Fibroblast of skin of left quadriceps (primary cell): ENCODE results near the gene DAP.
"Not testable (repeated sequence)": the region's sequence is repeated elsewhere in the genome, so short reads cannot be mapped to it uniquely, and the experiment has no call there.

Experiments
- DNase-seq, 2 experiments: peaks; one replicate each; pipeline ENCODE4 v3.0.0-alpha.2; 2013; ENCODE audit warnings: low read depth in 2 of 2

The DAP gene

DNA sequence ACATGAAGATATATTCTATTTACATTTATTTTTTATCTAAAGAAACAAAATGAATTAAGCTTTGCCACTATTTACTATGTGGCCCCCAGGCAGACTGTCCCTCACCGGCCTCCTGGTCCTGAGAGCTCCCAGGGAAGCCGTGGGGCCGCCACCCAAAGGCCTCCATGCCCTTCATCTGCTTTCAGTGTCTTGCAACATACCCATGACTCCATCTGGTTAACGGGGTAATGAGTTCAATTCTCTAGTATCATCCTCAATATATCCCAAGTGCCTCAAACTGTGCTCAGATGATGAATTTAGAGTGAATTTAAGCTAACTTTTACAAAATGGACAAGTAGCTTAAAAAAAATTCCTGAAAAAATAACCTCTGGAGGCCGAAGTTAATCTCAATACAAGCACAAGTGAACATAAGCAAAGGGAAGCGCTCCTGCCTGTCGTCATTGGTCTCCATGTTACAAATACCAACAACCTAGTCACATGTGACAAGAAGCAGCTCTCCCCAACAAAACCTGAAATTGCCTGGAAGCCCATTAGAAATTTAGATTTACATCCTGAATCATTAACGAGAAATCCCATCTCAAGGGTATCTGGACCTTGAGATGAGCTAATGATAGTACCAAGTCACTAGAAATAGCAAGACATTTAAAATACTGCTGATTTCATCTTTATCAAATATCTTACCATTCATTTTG lies 26.1 kb downstream of the DAP start:
- no peak for DNase-seq

DNA sequence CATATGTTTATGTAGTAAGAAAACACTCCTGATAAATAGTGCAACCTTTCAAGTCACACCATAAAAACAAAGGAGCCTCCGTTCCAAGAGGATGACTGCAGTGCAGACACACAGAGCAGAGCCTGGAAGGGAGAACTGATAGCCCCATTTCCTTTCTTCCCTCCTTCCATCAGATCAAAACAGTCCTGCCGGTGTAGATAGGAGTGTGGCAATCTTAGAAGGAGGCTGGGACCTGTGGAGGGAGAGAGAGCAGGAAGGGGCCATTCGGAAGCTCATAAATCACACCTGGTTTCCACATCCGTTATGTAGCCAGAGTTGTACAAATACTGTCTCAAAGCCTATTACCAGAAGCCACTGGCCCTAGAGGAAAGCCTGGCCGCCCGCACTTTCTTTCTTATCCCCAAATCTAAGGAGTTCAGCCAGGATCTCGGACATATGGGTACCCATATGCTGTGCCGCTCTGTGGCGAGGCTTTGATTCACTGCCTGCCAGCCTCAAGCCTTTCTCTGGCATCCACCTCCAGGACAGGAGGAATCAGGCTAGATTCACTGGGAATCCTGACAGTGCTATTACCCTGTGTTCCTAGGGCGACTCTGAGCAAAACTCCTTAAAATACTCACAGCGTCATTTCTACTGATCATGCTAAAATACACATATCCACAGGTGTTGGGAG lies 26.9 kb downstream of the DAP start:
- DNase-seq = no peak

DNA sequence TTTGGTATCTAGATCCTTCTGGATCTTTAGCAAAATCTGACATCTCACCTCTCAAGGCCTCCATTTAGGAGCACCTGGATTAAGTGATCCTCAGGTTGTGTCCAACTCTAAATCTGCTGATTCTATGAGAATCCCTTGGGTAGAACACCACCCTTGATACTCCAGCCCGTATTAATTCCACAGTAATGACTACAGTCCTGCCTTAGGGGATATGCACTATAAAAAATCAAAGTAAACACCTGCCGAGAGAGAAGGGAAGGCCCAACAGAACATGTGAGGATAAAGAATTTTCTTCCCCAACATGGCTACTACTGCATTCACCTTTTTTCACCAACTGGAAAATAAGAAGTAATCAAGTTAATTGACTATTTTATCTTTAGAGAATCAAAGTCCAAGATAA lies 27.6 kb downstream of the DAP start:
- DNase-seq = no peak

DNA sequence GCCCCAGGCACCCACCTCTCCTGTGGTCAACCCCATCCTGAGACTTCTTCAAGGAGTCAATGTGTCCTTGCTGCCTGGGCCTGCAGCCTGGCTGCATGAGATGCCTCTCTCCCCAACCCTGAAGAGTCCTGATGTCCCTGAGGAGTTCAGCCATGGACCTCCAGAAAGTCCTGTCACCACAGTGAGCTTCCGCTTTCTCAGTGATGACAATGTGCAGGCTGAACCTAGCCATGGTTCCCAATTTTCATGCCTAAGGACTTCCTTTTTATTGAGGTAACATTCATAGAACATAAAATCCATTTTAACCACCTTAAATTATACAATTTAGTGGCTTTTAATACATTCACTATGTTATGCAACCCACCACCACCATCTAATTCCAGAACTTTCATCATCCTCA lies 29.1 kb downstream of the DAP start:
- no peak for DNase-seq

DNA sequence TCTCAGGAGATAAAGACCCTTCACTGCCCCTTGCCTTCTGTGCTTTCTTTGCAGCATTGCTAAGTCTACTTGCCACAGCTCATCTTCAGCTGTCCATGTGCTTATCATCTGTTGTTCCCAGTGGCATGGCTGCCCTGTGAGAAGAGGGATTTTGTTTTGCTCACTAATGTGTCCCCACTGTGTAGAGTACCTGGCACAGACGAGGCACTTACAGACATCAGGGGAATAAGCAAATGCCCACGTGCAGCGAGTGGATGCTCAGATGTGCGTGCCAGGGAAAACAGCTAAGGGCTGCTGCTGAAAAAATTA lies 31.0 kb downstream of the DAP start:
- DNase-seq = no peak

DNA sequence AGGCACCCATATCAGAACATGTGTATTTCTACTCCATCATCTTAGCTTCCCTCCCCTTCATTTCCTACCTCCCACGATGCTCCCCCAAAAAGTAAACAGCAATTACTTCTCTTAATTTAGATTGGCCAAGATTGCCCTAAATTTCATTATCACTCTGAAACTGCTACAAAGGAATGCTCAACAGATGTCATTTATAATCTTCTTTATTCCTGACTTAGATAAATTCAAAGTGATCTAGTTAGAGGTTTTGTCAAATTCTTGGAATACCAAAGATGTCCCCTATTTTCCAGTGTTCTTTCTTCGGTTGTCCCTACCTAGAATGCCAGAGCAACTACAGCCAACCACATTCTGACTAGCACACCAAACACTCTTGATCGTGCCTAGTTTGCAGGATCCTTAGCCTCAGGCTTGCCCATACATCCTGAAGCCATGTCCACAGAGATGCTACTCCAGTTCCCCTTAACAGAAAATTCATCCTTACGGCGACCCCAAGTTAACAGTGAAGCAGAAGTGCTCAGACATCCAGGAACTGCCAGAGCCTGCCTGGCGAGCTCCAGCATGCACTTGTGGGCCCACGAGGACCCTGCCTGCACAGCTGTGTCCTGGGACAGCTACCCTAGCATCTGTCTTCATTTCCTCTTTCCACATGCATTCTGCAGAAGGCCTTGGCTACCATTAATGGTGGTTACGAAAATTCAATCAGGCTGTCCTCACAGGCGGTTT lies 31.6 kb downstream of the DAP start:
- DNase-seq = no peak

DNA sequence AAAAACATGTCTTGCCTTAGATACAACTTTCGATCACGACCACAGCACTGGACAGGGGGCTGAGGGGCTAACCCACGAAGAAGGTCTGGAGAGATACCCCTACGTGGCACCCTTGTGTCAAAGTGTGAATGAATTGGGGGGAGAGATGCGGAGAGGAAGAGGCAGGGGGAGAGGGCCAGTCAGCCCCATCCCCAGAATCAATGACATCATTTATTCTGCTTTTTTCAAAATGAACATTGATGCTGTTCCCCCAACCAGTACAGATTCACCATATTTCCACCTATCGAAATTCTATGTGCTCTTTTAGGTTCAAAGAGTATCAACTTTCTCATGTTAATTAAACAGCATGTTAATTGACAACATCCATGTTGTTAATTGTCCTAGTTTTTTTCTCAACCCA lies 32.4 kb downstream of the DAP start:
- DNase-seq = no peak

DNA sequence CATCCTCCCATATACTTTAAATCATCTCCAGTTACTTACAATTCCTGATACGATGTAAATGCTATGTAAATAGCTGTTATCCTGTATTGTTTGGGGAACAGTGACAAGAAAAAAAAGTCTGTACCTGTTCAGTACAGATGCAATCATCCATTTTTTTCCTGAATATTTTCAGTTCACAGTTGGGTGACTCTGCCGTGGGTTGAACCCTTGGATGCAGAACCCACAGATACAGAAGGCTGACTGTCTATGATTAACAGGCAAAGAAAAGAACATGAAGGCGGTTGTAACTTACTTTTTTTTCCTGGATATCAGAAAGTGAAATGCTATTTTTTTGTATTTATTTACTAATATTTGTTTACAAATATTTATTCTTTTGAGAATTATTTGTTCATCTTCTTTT lies 33.2 kb downstream of the DAP start:
- no peak for DNase-seq

DNA sequence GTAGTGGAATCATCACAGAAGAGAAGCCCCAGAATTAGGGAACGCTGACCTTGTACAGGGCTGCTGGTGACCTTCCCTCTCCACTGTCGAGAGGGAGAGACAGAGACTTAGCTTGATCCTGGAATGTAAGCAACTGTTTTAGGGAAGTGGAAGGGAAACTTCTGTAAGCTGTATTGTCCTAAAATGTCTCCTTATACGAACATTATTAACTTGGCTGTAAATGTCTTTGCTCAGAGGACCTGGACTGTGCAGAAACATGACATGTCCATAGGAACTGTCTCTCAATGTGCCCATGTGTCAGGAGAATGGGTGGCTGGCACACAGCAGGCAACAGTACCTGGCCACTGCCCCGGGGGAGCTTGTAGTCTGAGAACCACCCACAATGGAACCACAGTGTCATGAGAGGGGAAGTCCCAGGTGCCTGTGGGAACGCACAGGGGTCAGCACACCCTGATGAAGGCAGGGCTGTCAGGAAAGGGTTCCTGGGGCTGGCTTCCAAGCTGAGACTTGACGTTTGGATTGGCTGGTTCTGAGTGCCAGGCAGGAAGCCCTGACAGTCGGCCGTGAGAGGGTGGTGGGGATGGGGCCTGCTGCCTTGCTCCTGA lies 34.0 kb downstream of the DAP start:
- no peak for DNase-seq

DNA sequence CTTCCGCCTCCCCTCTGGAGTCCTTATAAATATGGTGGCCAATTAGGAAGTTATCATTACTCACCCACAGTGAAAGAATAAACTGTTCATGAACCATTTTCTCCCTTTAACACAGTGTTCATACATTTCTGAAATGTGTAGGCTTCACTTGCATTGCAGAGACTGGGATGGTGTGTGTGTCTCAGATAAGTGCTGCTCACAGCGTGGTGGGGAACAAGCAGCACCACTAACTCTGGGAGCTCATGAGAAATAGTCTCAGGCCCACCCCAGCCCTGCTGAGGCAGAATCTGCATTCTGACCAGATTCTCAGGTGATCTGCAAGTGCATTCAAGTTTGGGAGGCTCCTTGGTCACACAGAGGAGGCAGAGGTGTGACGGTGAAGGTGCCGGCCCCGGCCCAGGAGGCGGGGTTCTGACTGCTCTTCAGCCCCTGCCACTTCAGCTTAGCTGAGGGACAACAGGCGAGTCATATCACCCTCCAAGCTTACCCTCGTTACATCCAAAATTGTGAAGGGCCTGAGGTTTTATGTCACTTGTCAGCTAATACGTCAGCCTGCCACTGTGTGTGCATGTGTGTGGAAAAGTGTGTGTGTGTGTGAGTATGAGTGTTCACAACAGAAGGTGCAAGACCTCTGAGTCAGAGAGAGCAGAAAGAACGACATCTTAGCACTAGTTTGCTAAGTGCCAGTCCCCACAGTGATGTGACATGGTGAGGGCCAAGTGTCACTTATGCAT lies 34.7 kb downstream of the DAP start:
- no peak for DNase-seq

DNA sequence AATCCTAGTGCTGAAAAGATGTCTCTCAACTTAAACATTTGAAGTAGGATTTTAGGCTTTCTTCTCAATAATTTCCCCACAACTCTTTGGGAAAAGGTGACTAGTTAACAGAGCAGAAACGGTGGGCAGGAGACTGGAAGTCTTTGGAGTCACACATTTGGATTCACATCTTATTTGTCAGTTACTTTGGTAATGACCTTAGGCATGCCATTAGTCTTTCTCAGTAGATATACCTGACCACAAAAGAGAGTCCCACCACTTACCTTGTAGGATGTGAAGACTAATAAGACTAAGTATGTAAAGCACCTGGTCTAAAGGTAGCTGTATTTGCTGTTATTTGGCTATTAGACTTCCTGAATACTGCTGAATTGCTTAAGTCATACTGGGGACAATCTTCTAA lies 35.4 kb downstream of the DAP start:
- DNase-seq = no peak

DNA sequence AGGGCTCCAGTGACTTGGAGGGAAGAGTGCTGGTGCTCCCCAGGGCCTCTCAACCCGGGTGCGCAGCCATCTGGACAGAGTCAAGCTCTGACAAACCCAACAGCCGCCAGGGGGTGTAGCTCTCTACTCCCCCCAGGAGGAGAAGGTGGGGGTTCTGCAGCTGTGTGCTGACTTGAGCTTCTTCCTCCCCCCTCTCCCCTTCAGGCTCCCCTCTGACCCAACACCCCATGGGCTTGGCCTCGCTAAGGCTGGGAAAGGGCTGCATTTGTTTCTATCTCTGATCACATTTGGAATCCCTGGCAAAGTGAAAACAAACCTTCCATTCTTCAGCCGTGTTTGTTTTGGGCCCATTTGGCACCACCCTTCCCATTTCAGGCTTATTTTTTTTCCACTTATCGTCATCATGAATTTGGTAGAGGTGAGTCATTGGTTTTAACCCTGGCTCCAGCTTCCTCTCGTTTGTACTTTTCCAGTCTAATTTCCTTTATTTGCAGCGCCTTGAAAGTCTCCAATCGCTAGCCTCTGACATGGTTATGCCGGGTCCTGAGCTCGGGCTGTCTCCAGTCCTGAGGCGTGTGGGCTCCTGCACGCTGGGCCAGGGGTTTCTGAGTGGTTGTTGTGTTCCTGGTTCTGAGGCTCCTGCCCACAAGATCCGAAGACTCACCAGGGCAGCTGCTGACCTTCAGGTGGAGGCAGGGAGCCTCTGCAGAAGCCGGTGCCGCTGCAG lies 36.1 kb downstream of the DAP start:
- no peak for DNase-seq

DNA sequence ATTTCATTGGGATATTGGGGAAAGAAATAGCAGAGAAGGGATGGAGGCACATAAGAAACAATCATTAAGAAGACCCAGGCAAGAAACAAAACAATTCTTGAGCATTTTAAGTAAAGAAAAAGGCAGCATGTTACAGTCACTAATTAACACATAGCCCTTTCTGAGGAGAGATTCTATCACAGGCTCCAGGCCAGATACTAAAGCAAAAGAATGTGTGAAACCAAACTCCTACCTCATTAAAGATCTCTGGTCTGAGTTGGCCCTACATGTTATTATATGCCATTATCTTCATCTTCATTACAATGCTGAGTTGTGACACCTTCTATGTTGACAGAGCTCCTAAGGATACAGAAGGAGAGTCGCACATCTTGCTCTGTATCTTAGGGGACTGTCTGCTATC lies 37.5 kb downstream of the DAP start:
- DNase-seq = no peak

DNA sequence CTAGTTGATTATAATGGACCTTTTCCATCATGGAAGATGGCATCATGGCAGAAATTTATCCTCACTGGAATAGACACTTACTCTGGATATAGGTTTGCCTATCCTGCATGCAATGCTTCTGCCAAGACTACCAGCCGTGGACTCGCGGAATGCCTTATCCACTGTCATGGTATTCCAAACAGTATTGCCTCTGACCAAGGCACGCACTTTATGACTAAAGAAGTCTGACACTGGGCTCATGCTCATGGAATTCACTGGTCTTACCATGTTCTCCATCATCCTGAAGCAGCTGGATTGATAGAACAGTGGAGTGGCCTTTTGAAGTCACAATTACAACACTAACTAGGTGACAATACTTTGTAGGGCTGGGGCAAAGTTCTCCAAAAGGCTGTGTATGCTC lies 40.3 kb downstream of the DAP start:
- DNase-seq = not testable (repeated sequence)

DNA sequence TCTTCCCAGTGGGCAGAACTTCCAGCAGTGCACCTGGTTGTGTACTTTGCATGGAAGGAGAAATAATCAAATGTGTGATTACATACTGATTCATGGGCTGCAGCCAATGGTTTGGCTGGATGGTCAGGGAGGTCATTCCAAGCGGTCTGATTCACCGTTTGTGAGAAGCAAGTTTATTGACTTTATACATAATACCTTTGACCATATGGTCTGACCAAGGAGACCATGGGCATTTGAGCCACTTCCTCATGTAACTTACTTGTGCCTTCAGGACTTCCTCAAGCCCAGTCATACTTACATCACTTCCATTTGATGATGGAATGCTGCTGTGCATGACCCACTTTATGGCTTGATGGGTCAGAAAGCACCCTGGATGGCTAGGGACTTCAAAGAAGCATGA lies 41.1 kb downstream of the DAP start:
- DNase-seq = no peak

DNA sequence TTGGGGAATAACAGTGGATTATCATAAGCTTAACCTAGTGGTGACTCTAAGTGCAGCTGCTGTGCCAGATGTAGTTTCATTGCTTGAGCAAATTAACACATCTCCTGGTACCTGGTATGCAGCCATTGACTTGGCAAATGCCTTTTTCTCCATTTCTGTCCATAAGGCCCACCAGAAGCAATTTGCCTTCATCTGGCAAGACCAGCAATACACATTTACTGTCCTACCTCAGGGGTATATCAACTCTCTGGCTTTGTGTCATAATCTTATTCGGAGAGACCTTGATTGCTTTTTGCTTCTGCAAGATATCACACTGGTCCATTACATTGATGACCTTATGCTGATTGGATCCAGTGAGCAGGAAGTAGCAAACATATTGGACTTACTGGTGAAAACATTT lies 42.4 kb downstream of the DAP start:
- not testable (repeated sequence) for DNase-seq

DNA sequence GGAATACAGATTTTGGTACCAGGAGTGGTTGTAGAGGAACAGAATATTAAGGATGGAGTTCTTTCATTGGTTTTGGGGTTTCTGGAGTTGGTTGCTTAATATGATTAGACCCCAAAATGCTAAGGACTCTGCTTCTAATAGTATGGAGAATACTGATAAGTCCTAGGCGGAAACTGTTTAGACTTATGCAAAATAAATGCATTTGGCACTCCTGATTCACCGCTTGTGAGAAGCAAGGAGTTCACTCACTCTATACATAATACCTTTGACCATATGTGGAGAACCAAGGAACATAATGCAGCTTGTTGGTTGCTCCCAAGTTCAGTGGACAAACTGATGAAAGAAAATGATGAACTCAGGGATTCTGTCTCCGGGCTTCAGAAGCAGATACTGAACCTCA lies 44.2 kb downstream of the DAP start:
- DNase-seq = not testable (repeated sequence)

DNA sequence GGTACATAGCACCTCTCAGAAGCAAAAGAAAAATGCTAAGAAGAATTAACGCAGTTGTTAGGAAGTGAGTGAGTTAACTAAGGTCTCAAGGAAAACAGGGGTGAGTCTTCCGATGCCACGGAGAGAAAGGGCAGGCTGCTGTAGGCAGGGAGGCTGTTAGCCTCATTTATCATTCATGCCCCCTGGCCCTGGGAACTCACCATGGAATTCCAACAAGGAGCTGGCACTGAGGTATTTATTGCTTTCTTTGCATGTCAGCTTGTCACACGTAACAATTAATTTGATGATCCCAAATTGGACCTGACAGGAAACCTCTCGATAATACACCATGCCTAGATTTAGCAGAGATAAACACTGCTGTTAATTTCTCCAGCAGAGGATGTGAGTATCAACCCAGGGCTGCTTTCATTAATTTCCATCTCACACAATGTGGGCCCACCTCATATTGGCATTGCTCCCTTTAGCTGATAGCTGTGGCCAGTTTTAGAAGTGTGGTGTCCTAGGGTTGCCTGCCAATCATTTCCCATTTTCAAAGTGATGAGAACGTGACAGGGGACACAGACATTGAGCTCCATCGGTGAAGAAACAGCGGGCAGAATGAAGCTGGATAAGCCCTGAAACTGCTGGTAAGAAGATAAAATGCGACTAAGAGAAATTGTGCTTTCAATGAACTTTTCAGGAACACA lies 45.3 kb downstream of the DAP start:
- DNase-seq = no peak

DNA sequence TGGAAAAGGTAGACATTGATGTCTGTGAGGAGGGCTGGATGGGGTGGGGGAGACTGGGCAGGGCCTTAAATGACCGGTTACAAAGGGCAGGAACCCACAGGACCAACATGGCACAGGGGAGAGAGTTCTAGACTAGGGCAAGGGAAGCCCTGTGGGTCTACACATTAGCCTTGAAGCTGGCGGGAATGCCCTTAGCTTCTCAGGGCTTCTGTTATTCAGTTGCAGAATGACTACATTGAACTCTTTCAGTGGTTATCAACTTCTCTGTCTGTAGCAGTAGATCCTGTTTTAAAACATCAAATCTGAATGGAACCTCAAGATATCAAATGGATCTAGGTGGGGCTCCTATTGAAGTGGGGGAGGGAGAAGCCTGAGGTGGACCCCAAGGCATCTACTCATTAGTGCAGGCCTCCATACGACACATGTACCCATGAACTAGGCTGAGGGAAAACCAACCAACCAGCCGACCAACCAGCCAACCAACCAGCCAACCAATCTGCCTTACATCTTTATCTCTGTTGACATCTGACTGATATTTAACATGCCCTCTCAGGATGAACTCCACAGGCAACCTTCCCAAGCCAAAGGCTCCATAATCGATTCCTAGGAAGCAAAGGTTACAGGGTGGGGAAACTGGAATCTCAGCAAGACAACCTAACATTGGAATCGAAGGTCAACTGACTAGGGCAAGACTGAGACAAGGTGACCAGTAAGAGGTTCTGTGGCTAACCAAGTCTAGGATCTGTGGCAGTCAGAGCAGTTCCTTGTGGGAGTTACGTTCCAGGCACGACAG lies 48.3 kb downstream of the DAP start:
- no peak for DNase-seq

DNA sequence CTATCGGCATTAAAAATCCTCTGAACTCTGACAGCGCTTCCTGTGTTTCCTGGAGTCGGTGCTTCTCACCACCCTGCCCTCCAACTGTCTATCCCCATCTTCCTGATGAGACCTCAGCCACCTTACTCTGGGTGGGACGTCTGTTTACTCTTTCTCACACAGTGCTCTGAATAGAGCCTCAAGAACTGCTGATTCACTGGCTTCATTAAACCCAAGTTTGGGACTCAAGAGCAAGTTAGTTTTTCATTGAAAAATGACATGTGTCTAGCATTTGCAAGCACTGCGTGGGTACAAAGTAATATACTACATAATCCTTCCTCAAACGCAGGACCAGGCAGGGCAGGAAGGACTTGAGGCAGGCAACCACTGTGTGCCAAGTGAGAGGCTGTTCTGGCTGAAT lies 49.5 kb downstream of the DAP start:
- DNase-seq = no peak
